GM21786 (cell line): ENCODE results near the gene PRKAG1.

Experiments
- ATAC-seq: cut with Tn5 transposase; IDR thresholded peaks from one replicate; pipeline ENCODE4 v1.9.1; 2021; ENCODE audit not compliant: unreplicated experiment

Gene PRKAG1

GRCh38 chr12:49015196-49015595, 3.4 kb downstream of the PRKAG1 start:
- no peak for ATAC-seq

- no peak for ATAC-seq
These were observed 4.0 kb downstream of the PRKAG1 start for GRCh38 chr12:49014547-49014946.

GRCh38 chr12:49013428-49013827, 5.1 kb downstream of the PRKAG1 start:
- no peak for ATAC-seq

DNA sequence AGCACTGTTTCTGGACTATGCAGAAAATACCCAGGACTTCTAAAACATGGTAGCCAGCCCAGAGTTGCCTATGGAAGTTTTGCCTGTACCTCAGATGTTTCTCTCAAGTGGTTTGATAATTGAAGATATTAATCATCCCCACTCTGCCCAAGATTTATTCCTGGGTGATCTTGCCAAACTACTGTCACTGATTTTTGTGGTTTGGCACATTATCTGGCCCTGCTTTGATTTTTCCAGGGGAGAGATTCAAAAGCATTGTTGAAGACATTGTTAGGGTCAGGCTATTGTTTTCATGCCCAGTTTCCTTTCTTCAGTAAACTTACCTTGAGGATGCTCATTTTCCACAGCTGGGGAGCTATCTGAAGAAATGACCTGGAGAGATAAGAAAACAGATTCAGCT, 5.8 kb downstream of the PRKAG1 start:
- no peak for ATAC-seq

DNA sequence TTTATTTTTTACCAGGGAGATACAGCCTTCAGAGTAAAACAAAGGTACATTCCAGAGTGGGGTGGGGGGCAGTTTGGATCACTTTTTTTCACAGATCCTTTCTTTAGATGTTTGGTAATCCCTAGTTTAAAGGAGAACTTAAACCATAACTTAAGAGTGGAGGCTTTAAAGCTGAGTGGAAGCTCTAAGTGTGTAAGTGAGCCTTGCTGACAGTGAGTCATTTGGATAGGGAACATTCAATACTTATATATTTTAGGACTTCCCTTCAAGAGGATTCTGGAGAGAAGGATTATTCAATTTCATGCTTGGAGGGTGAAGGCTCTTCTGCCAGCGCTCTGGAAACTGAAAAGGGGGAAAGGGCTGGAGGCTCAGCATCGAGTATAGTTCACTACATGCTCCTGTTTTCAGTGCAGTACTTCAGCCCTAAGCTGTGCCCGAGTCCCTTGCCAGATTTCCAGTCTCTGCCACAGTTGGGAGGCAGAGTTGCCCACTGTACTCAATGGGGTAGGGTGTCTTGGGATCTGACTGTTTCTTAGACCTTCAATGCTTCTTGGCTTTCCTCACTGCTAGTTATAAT, 8.4 kb downstream of the PRKAG1 start:
- no peak for ATAC-seq

DNA sequence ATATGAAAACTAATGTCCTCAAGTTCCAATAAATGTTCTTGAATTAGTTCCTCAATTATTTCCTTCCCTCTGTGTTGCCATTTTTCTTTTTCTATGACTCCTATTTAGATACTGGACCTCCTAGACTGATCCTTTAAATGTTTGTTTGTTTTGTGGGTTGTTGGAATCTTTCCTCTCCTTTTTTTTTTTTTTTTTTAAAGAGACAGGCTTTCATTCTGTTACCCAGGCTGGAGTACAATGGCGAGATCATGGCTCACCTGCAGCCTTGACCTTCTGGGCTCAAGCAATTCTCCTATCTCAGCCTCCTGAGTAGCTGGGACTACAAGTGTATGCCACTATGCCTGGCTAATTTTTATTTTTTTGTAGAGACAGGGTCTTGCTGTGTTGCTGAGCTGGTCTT, 9.6 kb downstream of the PRKAG1 start:
- ATAC-seq, result no peak

- no peak for ATAC-seq
These were observed 18.2 kb downstream of the PRKAG1 start for GRCh38 chr12:49000346-49000745.

DNA sequence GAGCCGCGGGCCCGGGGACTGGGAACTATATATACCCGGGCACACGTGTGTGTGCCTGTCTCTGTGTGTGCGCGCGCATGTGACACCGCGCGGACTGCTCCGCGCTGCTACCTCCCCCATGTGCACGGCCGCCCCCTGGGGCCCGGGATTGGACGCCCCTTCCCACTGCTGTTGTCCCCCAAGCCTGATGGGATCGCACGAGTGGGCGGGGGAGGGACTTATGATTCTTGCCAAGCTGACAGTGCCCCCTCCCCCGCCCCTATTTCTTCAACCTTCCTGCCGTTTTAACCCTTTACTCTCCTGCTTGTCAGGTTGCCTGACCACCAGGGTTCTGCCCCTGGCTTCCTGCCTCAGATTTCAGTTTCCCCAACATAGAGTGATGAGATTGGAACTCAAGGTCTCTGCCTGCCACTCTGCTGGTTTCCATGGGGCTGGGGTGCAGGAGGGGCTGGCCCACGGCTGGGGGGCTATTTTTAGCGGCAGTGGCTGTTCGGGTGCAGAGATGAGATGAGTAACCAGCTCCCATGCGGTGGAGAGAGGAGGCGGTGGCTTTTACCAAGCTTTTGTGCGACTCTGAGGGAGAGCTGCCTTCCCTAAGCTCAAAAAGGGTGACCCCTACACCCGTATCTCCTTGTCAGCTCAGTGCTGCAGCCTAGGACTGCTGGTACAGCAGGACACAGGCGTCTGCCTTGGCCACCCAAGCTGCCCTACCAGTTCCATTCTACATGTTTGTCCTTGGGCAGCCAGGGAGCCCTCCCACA, 19.0 kb downstream of the PRKAG1 start, which contains the start of gene DDN:
Gene DDN (minus strand): TSS at position 5 of the 761 bp plus-strand sequence. CDS start 88 bp downstream, outside the sequence.
- ATAC-seq, result no peak

DNA sequence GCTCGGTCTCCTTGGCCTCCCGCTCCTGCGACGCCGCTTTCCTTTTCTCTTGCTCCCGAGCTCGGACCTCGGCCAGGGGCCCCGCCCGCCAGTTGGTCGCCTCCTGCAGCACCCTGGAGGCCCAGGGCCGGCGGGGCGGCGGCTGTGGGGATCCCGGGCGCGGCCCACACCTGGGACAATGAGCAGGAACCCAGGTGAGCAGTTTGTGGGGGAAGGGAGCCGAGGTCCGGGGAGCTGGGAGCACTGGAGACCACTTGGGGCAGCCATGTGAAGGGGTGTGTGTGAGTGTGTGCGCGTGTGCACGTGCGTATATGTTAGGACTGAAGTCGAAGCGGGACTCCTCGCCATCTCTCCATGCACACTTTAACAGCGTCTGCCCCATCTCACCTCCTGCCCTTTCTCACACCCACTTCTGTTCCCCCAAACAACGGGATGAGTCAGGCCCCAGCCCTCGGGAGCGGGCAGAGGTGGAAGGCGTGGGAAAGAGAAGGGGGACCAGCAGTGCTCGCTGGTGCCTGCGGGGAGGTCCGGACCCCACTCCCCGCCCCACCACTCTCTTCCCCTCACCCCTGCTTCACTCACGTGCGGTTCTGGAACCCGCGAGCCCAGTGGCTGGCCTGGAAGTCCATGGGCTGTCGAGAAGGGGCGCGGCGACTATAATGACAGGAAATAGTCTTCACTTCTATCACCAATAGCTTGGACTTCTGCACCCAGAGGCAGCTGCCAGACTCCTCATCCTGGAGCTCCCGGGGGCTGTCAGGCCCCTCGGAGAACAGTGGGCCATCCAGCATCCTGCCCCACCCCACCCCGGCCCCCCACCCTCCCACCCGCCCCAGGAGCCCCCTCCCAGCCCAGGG, 19.9 kb downstream of the PRKAG1 start:
- ATAC-seq, result peak; percentile 10

GRCh38 chr12:48997719-48998496, 20.7 kb downstream of the PRKAG1 start:
- peak; percentile 38 for ATAC-seq

GRCh38 chr12:48996794-48997718, 21.5 kb downstream of the PRKAG1 start:
- no peak for ATAC-seq

GRCh38 chr12:48995086-48995879, 23.3 kb downstream of the PRKAG1 start:
- no peak for ATAC-seq

GRCh38 chr12:48994224-48995085, 24.1 kb downstream of the PRKAG1 start:
- no peak for ATAC-seq

DNA sequence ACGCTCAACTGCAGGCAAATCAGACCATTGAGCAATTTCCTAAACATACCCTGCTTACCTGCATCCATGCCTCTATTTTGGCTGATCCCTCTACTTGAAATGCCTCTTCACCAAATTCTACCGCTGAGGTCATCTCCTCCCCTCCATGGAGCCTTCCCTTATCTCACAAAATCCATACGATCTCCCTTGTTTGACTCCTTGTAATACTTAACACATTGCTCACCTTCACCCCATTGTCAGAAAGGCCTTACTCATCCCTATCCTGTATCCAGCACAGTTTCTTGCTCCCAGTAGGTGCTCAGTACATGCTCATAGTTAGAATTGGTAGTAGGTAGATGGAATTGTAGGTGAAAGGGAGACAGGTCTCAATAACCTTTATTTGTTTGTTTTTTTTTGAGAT, 24.8 kb downstream of the PRKAG1 start:
- ATAC-seq, result no peak

GRCh38 chr12:48991247-48992050, 27.1 kb downstream of the PRKAG1 start:
- ATAC-seq, result no peak

- no peak for ATAC-seq
These were observed 28.0 kb downstream of the PRKAG1 start for GRCh38 chr12:48990552-48990951.

DNA sequence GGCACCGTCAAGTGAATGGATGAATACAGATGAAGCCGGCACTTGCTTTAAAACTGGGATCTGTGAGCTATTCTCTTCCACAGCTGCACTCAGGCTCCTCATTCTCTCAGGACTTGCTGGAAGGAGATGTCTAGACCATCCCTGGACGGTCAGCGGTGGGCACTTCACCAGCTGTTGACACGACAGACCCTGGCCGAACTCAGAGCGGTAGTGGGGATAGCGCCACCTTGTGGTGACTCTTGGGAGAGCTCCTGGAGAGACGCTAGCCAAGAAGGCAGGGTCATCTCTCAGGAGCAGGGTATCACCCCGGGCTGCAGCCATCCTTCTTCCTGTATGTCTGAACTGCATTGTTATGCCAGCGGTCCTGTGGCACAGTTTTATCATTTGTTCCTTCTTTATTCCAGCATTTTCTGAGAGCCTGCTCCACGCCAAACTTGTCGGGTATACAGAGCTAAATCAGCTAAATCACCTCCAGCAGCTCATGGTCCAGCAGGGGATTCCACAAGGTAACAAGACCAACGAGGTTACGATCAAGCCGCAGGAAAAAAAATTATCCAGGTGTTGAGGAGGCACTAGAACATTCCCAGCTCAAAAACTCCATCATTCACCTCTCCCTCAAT, 30.4 kb downstream of the PRKAG1 start:
- ATAC-seq, result peak; percentile 43
